IPS DF 6.9 (cell line): Measurements from ENCODE around the gene SLC35F1.

Experiments used
- DNase-seq: peaks from one replicate; pipeline ENCODE4 v3.0.0-alpha.2; 2013; ENCODE audit warnings: low read depth, low spot score
- H3K27ac ChIP-seq: one replicate; pipeline ENCODE4 v1.5.1; 2013; ENCODE audit warnings: low read length, control low read depth
- H3K27me3 ChIP-seq: 2 replicates; pipeline ENCODE4 v1.6.1; 2013; ENCODE audit warnings: mild to moderate bottlenecking, low read length; ENCODE audit not compliant: control insufficient read depth, insufficient read depth
- H3K36me3 ChIP-seq: 2 replicates; pipeline ENCODE4 v1.6.1; 2013; ENCODE audit warnings: low read length; ENCODE audit not compliant: control insufficient read depth, insufficient read depth
- H3K4me1 ChIP-seq: 2 replicates; pipeline ENCODE4 v1.6.1; 2013; ENCODE audit warnings: low read length; ENCODE audit not compliant: control insufficient read depth, insufficient read depth
- H3K4me3 ChIP-seq: 2 replicates; pipeline ENCODE4 v1.5.1; 2013; ENCODE audit warnings: mild to moderate bottlenecking, low read length
- H3K9me3 ChIP-seq: 2 replicates; pipeline ENCODE4 v1.6.1; 2013; ENCODE audit warnings: low read length, inconsistent platforms; ENCODE audit not compliant: control insufficient read depth, insufficient read depth
- WGBS: extraction: QIAGEN DNeasy Blood & Tissue Kit; methylation state at CpG from one replicate; pipeline ENCODE4 v1.1.7; 2013; ENCODE audit warnings: mixed read lengths, missing lambda C conversion rate; ENCODE audit not compliant: insufficient read length, insufficient coverage; 5-methylcytosine and 5-hydroxymethylcytosine counted together

SLC35F1 gene

DNA sequence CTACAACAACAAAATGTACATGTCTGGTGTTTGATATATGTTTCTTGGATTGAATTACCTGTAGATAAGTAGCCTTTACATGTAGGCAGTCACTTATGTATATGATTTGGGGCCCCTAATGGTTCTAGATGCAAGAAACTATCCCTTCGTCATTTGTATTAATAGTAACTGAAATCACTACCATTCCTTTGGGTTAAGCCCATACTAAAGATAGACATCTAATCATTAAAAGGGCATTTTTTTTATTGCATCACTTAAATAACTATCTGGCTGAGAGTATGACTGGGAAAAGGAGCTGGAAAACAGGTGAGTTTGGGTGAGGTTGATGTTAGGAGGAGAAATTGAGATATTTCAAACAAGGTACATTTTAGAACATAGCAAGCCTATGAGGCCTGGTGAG lies 427.6 kb downstream of the SLC35F1 start:
- no peak for DNase-seq
- Histone ChIP-seq H3K27me3 (no peaks in the 10 kb centered on the region), H3K36me3 (no peaks in the 10 kb centered on the region), H3K4me1 (no peaks in the 10 kb centered on the region), H3K4me3 (no peak overlapping the region), H3K9me3 (no peaks in the 10 kb centered on the region; the same call in 1 of the 2 replicates), H3K27ac (no peak overlapping the region)
- WGBS: no CpG with 5 or more reads among the region's 1 CpG

DNA sequence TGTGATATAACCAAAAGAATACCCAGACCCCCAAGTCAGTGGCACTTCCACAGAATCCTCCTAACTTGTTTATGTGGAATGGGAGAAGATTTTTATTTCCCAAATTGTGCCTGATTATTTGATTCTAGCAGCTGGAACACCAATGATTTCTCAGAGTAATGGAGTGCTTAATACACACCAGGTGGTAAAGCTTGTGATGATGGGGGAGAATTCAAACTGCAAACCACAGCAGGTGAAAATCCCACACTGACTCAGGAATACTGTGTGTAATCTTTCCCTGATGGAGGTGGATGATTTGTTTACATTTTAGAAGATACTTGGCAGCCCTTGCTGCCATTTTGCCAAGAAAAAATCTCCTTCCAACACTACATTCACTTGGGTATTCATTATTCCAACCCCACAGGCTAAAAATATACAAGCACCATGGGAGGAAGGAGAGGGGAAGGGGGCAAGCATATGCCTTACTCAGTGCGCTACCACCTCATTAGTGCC lies 428.3 kb downstream of the SLC35F1 start:
- DNase-seq: no peak
- WGBS: no CpG with 5 or more reads among the region's 1 CpG
- Histone ChIP-seq H3K9me3 (no peaks in the 10 kb centered on the region; the same call in 1 of the 2 replicates), H3K27ac (no peak overlapping the region), H3K36me3 (no peaks in the 10 kb centered on the region), H3K4me3 (no peak overlapping the region), H3K27me3 (no peaks in the 10 kb centered on the region), H3K4me1 (no peaks in the 10 kb centered on the region)

DNA sequence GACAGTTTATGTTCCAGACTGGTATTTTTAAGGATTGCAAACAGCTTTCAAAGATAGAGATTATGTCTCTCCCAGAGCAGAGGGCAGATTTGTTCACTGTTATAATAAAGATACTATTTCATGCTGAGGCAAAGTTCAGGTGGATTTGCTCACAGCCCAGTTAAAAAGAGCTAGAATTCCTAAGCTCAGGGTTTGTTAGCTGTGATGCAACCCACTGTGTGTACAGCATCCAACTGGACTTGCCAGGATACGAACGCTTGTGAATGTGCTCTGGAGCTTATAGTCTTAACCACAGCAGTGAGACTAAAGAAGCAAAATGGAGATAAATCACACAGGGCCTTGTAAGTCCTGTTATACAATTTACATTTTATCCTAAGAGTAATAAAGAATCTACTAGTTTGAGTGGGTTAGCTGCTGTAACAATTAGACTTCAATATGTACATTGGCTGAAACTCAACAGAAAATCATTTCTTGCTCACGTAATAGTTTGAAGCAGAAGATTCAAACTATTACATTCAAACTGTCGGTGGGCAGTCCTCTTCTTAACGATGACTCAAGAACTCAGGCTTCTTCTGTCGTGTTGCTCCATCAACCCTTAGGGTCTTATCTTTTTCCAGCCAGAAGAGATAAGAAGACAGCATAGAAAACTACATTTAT lies 437.1 kb downstream of the SLC35F1 start:
- H3K4me3 ChIP-seq: no peak overlapping the region
- no peak for DNase-seq
- H3K27ac ChIP-seq: no peak overlapping the region
- H3K36me3 ChIP-seq: no peaks in the 10 kb centered on the region
- H3K9me3 ChIP-seq: no peaks in the 10 kb centered on the region
- WGBS: no CpG with 5 or more reads among the region's 6 CpGs
- no peaks in the 10 kb centered on the region for H3K4me1 ChIP-seq
- H3K27me3 ChIP-seq: no peaks in the 10 kb centered on the region

DNA sequence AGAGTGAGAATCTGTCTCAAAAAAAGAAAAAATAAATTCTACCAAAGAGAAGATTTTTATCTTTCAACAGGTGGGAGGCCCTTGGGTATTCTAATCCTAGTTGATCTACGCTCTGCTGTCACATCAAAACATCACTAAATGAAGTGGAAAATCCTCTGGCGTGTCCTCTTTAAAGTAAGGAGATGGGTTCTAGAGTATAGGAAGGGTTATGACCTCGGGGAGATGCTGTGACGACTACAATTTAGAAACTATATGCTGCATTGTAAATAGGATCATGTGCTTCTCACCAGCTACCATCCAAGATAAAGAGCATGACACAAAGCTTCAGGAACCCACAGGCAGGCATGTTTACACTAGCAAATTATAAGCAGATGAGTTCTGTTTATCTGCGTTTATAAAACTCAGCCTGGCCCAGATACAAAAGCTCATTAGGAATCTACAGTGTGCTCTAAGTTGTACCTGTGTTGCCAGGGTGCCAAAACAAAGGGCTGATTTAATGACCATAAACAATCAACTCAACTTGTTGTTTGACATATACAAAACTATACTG lies 443.9 kb downstream of the SLC35F1 start:
- WGBS: no CpG with 5 or more reads among the region's 5 CpGs
- DNase-seq: no peak
- no peaks in the 10 kb centered on the region for H3K27me3 ChIP-seq
- H3K27ac ChIP-seq: no peak overlapping the region
- no peak overlapping the region for H3K4me3 ChIP-seq
- no peaks in the 10 kb centered on the region for H3K9me3 ChIP-seq
- H3K36me3 ChIP-seq: no peaks in the 10 kb centered on the region
- H3K4me1 ChIP-seq: no peaks in the 10 kb centered on the region

DNA sequence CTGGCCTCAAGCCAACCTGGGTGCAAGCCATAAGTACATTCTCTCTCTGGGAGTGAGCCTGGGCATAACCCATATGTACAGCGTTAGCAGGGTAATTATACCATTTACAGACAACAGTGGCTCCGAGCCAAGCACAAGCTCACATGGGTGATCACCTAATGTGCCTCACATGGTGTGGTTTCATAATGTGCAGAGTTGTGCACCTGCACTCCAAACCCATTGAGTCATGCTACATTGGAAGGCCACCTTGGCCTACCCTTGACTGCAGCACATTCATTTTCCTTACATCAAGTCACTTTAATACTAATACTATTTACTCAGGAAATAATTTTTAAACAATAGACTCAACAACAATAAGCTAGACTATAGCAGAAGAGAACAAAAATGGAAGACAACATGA lies 446.5 kb downstream of the SLC35F1 start:
- H3K9me3 ChIP-seq: no peaks in the 10 kb centered on the region
- no peak overlapping the region for H3K4me3 ChIP-seq
- no peaks in the 10 kb centered on the region for H3K4me1 ChIP-seq
- no peak overlapping the region for H3K27ac ChIP-seq
- DNase-seq: no peak
- H3K27me3 ChIP-seq: no peaks in the 10 kb centered on the region
- H3K36me3 ChIP-seq: no peaks in the 10 kb centered on the region
- no CpG with 5 or more reads among the region's 2 CpGs for WGBS

DNA sequence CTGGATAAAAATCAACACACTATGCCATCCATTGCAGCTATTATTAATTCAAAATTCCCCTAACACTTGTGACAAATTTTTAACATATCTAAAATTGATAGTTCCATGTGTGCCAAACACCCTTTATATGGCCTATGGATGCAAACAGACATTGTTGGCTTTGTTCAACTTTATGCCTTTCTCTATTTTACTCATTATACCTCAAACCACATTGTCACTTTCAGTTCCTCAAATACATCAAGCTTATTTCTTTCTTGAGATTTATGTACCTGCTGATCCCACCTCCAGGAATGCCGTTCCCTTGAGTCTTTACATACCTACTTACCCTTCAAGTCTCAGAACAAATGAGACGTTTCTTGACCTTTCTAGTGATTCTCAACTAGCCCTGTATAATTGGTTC lies 447.6 kb downstream of the SLC35F1 start:
- no peak overlapping the region for H3K27ac ChIP-seq
- DNase-seq: no peak
- no CpG with 5 or more reads among the region's 2 CpGs for WGBS
- H3K4me3 ChIP-seq: no peak overlapping the region
- H3K36me3 ChIP-seq: no peaks in the 10 kb centered on the region
- no peaks in the 10 kb centered on the region for H3K4me1 ChIP-seq
- no peaks in the 10 kb centered on the region for H3K9me3 ChIP-seq
- no peaks in the 10 kb centered on the region for H3K27me3 ChIP-seq

DNA sequence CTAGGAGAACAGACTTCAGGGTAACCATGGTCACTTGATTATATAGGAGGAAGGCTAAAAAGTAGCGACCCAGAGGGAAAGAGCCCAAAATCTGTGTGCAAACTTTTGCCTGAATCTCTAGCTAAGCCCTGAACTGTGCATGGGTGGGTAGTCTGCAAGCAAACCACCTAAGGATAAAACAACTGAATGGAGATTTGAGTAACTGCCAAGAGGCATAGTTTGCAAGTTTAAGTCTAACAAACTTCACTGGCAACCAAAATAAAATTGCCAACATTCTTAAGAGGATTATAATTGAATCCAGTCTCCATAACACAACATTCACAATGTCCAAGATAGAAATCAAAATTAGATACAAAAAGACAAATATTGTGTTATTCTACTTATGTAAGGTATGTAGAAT lies 449.0 kb downstream of the SLC35F1 start:
- no peaks in the 10 kb centered on the region for H3K27me3 ChIP-seq
- no peak overlapping the region for H3K27ac ChIP-seq
- no CpG with 5 or more reads among the region's 1 CpG for WGBS
- no peaks in the 10 kb centered on the region for H3K36me3 ChIP-seq
- no peak overlapping the region for H3K4me3 ChIP-seq
- H3K9me3 ChIP-seq: no peaks in the 10 kb centered on the region
- no peaks in the 10 kb centered on the region for H3K4me1 ChIP-seq
- DNase-seq: no peak

DNA sequence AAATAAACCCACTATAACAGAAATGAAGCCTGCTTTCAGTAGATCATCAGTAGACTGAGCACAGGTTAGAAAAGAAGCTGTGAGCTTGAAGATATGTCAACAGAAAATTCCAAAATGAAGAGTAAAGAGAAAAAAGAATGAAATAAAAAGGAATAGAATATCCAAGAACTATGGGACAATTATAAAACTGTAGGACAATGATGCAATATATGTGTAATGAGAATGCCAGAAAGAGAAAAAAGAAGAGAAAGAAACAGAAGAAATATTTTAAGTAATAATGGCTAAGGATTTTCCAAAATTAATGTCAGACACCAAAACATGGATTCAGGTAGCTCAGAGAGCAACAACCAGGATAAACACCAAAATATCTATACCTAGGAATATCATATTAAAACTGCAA lies 449.6 kb downstream of the SLC35F1 start:
- Histone ChIP-seq H3K27me3 (no peaks in the 10 kb centered on the region), H3K9me3 (no peaks in the 10 kb centered on the region), H3K4me3 (no peak overlapping the region), H3K27ac (no peak overlapping the region), H3K36me3 (no peaks in the 10 kb centered on the region), H3K4me1 (no peaks in the 10 kb centered on the region)
- DNase-seq: no peak
